DOHH2 (cell line): ENCODE data around the gene USP32.

Experiments used
- H3F3A ChIP-seq: fragments of 200-600 bp; sonication (generic), shearing (Covaris generic); 2 replicates; pipeline ENCODE4 v1.6.0; 2016; ENCODE audit warnings: antibody characterized with exemption, mild to moderate bottlenecking; ENCODE audit not compliant: control insufficient read depth, insufficient read depth
- H3K27ac ChIP-seq: fragments of 200-600 bp; sonication (generic); 2 replicates; pipeline ENCODE4 v1.5.1; 2014; ENCODE audit warnings: low read depth, mild to moderate bottlenecking, low read length, moderate library complexity
- H3K27me3 ChIP-seq: fragments of 200-600 bp; sonication (generic); 2 replicates; pipeline ENCODE4 v1.6.1; 2014; ENCODE audit warnings: mild to moderate bottlenecking, low read length, mixed read lengths; ENCODE audit not compliant: control insufficient read depth
- H3K36me3 ChIP-seq: fragments of 200-600 bp; sonication (generic); 2 replicates; pipeline ENCODE4 v1.6.1; 2014; ENCODE audit warnings: mild to moderate bottlenecking, low read length, moderate library complexity, mixed read lengths; ENCODE audit not compliant: control insufficient read depth
- H3K4me1 ChIP-seq: fragments of 200-600 bp; sonication (generic); 2 replicates; pipeline ENCODE4 v1.6.1; 2014; ENCODE audit warnings: mild to moderate bottlenecking, low read length, mixed read lengths; ENCODE audit not compliant: control insufficient read depth
- H3K4me2 ChIP-seq: fragments of 200-600 bp; sonication (generic); 2 replicates; pipeline ENCODE4 v1.6.0; 2014; ENCODE audit warnings: mild to moderate bottlenecking, low read length, moderate library complexity
- H3K4me3 ChIP-seq: fragments of 200-600 bp; sonication (generic); 2 replicates; pipeline ENCODE4 v1.5.1; 2014; ENCODE audit warnings: mild to moderate bottlenecking, low read length, mixed read lengths
- H3K79me2 ChIP-seq: fragments of 200-600 bp; sonication (generic); 2 replicates; pipeline ENCODE4 v1.6.1; 2014; ENCODE audit warnings: mild to moderate bottlenecking, low read length, mixed read lengths; ENCODE audit not compliant: control insufficient read depth
- H3K9me2 ChIP-seq: fragments of 200-600 bp; sonication (generic); replicated peaks from 2 replicates; pipeline ENCODE4 v1.6.1; 2014; ENCODE audit warnings: mild to moderate bottlenecking, low read length, mixed read lengths; ENCODE audit not compliant: control insufficient read depth
- H3K9me3 ChIP-seq: fragments of 200-600 bp; sonication (generic); 2 replicates; pipeline ENCODE4 v1.6.1; 2014; ENCODE audit warnings: antibody characterized with exemption, low read length, mixed read lengths; ENCODE audit not compliant: control insufficient read depth, insufficient read depth
- H4K20me1 ChIP-seq: fragments of 200-600 bp; sonication (generic); 2 replicates; pipeline ENCODE4 v1.6.0; 2014; ENCODE audit warnings: low read depth, mild to moderate bottlenecking, antibody characterized with exemption, low read length, moderate library complexity; ENCODE audit not compliant: control insufficient read depth, insufficient read depth
- EZH2phosphoT487 ChIP-seq: fragments of 200-600 bp; sonication (generic); IDR thresholded peaks from 2 replicates; pipeline ENCODE4 v1.6.1; 2017; ENCODE audit warnings: borderline replicate concordance, mild to moderate bottlenecking, antibody characterized with exemption, low read length, moderate library complexity, mixed read lengths
- TF ChIP-seq, protein P1 (sequence below): fragments of 200-600 bp; sonication (generic); IDR thresholded peaks from one replicate; pipeline ENCODE4 v1.5.1; 2014; ENCODE audit warnings: antibody characterized with exemption, mild to moderate bottlenecking, low read depth, low read length; ENCODE audit not compliant: poor library complexity, severe bottlenecking

The USP32 gene

DNA sequence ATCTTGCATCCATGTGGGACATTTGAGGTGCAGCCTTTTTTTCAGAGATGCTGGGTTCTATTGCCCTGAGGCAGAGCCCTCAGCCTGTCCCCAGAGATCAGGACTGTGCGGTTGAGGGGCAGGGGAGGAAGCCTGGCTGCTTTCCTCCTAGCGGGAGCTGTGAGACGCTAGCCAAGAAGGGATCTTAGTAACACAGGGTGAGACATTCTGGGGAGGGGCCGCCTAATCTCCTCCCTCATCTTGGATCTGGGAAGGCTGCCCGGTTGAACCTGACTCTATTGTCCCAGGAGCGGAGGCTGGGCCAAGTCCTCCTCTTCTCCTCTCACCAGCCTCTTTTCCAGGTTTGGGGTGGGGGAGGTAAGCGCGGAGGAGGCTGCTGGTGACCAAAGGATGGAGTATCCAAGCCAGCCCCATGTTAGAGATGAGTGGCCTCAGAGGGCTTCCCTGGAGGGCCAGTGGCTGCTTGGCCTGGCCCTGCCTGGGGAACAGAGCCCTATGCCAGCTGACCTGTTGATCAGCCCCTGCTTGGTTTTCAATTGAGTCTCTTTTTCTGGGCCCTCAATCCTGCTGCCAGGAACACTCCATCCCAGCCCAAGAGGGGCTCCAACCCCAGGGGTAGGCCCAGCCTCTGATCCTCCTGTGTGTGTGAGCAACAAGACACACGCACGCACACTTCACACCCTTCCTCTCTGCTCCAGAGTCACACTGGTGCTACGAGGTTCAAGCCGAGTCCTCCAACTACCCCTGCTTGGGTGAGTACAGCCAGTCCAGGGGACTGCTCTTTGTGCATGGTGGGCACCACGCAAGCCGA lies 237.1 kb downstream of the USP32 start:
- no peak for TF ChIP-seq EZH2phosphoT487
- TF ChIP-seq, protein P1, sequence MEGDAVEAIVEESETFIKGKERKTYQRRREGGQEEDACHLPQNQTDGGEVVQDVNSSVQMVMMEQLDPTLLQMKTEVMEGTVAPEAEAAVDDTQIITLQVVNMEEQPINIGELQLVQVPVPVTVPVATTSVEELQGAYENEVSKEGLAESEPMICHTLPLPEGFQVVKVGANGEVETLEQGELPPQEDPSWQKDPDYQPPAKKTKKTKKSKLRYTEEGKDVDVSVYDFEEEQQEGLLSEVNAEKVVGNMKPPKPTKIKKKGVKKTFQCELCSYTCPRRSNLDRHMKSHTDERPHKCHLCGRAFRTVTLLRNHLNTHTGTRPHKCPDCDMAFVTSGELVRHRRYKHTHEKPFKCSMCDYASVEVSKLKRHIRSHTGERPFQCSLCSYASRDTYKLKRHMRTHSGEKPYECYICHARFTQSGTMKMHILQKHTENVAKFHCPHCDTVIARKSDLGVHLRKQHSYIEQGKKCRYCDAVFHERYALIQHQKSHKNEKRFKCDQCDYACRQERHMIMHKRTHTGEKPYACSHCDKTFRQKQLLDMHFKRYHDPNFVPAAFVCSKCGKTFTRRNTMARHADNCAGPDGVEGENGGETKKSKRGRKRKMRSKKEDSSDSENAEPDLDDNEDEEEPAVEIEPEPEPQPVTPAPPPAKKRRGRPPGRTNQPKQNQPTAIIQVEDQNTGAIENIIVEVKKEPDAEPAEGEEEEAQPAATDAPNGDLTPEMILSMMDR, result no peak
- Histone ChIP-seq H4K20me1 (no peaks in the 10 kb centered on the region), H3K4me3 (no peak overlapping the region), H3K27ac (no peak overlapping the region), H3K79me2 (no peaks in the 10 kb centered on the region), H3F3A (no peaks in the 10 kb centered on the region), H3K9me3 (no peaks in the 10 kb centered on the region), H3K27me3 (peaks cover 20% of the 10 kb centered on the region), H3K9me2 (no peaks in the 10 kb centered on the region), H3K4me2 (no peak overlapping the region), H3K4me1 (peaks cover 11% of the 10 kb centered on the region), H3K36me3 (no peaks in the 10 kb centered on the region)

DNA sequence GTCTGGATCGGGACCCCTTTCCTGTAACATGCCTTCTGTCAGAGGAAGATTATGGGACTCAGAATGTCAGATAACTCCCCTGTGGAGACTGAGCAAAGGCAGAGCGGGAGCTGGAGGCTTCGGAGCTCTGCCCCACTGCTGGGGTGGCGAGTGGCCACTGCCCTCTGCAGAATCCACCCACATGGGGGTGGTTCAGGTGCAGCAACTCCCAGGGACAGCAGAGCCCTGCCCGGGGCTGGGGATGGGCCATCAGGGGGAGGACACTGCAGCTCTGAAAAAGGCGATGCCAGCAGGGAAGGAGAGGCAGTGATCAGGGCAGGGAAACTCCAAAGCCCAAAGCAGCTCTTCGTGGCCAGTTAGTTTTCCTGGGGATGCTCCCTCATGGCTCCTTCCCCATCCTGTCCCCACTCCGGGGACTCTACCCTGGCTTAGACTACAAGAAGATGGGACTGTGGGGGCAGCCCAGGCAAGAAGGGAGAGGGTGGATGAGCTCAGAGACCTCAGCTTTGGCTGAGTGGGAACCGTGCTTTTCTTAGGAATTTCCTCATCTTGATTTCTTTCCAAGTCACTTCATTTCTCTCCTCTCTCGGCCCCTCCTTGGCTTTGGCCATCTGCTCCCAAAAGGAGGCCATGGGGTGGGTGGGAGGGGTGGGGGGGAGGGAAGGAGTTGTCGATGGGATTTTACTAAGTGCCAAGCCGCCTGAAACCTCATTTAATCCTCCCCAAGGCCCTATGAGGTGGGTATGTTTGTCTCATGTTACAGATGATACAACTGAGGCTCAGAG lies 238.1 kb downstream of the USP32 start:
- Histone ChIP-seq H3K4me2 (no peak overlapping the region), H3K27me3 (peaks cover 18% of the 10 kb centered on the region), H4K20me1 (no peaks in the 10 kb centered on the region), H3K9me2 (no peaks in the 10 kb centered on the region), H3K79me2 (no peaks in the 10 kb centered on the region), H3K27ac (no peak overlapping the region), H3F3A (no peaks in the 10 kb centered on the region), H3K4me3 (no peak overlapping the region), H3K36me3 (no peaks in the 10 kb centered on the region), H3K9me3 (no peaks in the 10 kb centered on the region), H3K4me1 (peaks cover 11% of the 10 kb centered on the region)
- TF ChIP-seq, protein P1, result no peak
- TF ChIP-seq EZH2phosphoT487, result no peak

DNA sequence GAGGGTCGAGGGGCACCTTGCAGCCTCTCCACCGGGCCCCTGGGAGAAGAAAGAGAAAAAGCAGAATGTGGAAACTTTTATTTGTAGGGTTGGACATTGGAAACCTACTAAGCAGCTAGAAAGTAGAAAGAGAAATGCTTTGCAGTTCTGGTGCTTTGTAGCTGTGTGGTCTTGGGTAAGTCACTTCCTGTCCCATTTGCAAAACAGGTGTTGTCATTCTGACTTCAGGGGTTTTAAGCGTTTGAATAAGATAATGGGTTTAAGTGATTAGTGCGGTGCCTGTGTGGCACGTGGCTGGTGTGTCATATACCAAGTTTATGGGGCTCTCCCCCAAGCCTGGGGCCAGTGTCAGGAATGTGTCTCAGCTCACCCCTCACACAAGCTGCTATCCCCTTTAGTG lies 240.6 kb downstream of the USP32 start:
- no peaks in the 10 kb centered on the region for H4K20me1 ChIP-seq
- no peak overlapping the region for H3K27ac ChIP-seq
- H3K4me2 ChIP-seq, result peak overlapping the region; percentile 41
- H3K9me2 ChIP-seq, result no peaks in the 10 kb centered on the region
- no peaks in the 10 kb centered on the region for H3K36me3 ChIP-seq
- H3K4me3 ChIP-seq, result no peak overlapping the region
- no peak for TF ChIP-seq EZH2phosphoT487
- TF ChIP-seq, protein P1, result no peak
- H3K9me3 ChIP-seq, result no peaks in the 10 kb centered on the region
- H3F3A ChIP-seq, result no peaks in the 10 kb centered on the region
- H3K4me1 ChIP-seq, result peaks cover 11% of the 10 kb centered on the region
- H3K27me3 ChIP-seq, result peaks cover 39% of the 10 kb centered on the region
- H3K79me2 ChIP-seq, result no peaks in the 10 kb centered on the region
